Activated CD8-positive, alpha-beta memory T cell treated with anti-CD3 and anti-CD28 coated beads for 36 hours (primary cell): ENCODE data around the gene NANOG. TPM values are rescaled to one million over a fixed set of nuclear protein-coding genes. Genes with fewer than 3 reads are reported as not detected.
"Not testable (repeated sequence)": the region's sequence is repeated elsewhere in the genome, so short reads cannot be mapped to it uniquely, and the experiment has no call there.

Source experiments
- CTCF ChIA-PET: fragments of 350-600 bp; sonication (Branson Sonifier 250); formaldehyde crosslinking; loops from one replicate; lab custom pipeline; 2021; ENCODE audit warnings: antibody characterized with exemption; lab: Charles Lee
- POLR2A ChIA-PET: fragments of 350-600 bp; sonication (Branson Sonifier 250); formaldehyde crosslinking; loops from one replicate; lab custom pipeline; 2021; ENCODE audit warnings: antibody characterized with exemption; lab: Charles Lee
- total RNA-seq, 2 experiments: library from RNA; stranded (reverse); gene quantifications; one replicate each; pipeline ENCODE4 v1.2.3, GENCODE V29; 2021

The NANOG gene
- total RNA-seq = not detected

GRCh38 chr12:7788884-7789528 lies at the start of gene NANOG:
Gene NANOG, plus strand, starts transcription at chr12:7789402. Its CDS starts 213 bp downstream, at chr12:7789615.
- POLR2A ChIA-PET = not testable (repeated sequence)
- CTCF ChIA-PET = interaction anchor here (1.2 kb wide), 1 partner anchor 17 kb away, joined by 3 read pairs; no protein-coding TSS in a partner anchor

DNA sequence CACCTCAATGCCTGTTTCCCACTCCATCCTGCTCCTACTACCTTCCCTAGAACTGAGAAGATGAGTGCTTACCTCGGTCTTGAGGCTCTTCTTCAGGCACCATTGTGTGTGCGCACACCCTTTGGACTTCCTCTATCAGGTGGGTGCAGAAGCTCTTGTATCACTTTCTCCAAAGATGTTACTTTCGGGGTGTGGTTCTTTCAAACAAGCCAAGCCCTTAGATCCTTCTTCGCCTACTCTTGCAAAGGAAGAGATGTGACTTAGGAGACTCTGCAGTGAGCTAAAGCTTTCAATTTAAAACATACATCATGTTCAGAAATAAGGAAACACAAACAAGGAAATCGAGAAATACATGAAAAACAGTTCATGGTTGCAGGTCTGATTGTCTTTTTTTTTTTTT lies 42.0 kb upstream of the NANOG start, which contains the start of gene CLEC4C:
Gene CLEC4C, minus strand, starts transcription at position 130 of the 400 bp plus-strand sequence. Its CDS starts 27 bp downstream, at position 103.
- ChIA-PET CTCF (interaction anchor here (0.7 to 1.2 kb wide), 2 partner anchors 61 to 652 kb away, joined by 3 read pairs; no protein-coding TSS in a partner anchor), POLR2A (interaction anchor here (0.6 kb wide), 1 partner anchor 1303 kb away, joined by 3 read pairs; no protein-coding TSS in a partner anchor)

- ChIA-PET CTCF (no interaction called here), POLR2A (no interaction called here)
These were observed 40.4 kb upstream of the NANOG start for GRCh38 chr12:7748852-7749251.

DNA sequence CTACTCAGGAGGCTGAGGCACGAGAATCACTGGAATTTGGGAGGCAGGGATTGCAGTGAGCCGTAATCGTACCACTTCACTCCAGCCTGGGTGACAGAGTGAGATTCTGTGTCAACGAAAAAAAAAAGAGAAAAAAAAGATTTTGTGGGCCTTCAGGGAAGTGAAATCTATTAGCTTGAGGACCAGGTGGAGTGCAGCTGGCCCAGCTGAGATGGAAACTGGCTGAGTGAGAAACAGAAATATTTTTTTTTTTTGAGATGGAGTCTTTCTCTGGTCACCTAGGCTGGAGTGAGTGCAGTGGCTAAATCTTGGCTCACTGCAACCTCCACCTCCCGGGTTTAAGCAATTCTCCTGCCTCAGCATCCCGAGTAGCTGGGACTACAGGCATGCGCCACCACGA lies 39.8 kb upstream of the NANOG start:
- ChIA-PET CTCF (no interaction called here), POLR2A (no interaction called here)

- ChIA-PET CTCF (no interaction called here), POLR2A (no interaction called here)
These were observed 38.9 kb upstream of the NANOG start for GRCh38 chr12:7750350-7750749.

DNA sequence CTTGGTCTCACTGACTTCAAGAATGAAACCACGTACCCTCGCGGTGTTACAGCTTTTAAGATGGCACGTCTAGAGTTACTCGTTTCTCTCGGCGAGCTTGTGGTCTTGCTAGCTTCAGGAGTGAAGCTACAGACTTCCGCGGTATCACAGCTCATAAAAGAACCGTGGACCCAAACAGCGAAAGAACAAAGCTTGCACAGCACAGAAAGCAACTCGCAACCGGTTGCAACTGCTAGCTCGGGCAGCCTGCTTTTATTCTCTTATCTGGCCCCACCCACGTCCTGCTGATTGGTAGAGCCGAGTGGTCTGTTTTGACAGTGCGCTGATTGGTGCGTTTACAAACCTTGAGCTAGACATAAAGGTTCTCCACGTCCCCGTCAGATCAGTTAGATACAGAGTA lies 37.8 kb upstream of the NANOG start:
- ChIA-PET CTCF (no interaction called here), POLR2A (no interaction called here)

- POLR2A ChIA-PET, CTCF ChIA-PET: not testable (repeated sequence)
These were observed 37.0 kb upstream of the NANOG start for GRCh38 chr12:7751941-7752922.

GRCh38 chr12:7755668-7756067 lies 33.5 kb upstream of the NANOG start:
- CTCF ChIA-PET, POLR2A ChIA-PET: not testable (repeated sequence)

- POLR2A ChIA-PET = no interaction called here
- CTCF ChIA-PET = no interaction called here
These were observed 32.2 kb upstream of the NANOG start for GRCh38 chr12:7756993-7757392.

DNA sequence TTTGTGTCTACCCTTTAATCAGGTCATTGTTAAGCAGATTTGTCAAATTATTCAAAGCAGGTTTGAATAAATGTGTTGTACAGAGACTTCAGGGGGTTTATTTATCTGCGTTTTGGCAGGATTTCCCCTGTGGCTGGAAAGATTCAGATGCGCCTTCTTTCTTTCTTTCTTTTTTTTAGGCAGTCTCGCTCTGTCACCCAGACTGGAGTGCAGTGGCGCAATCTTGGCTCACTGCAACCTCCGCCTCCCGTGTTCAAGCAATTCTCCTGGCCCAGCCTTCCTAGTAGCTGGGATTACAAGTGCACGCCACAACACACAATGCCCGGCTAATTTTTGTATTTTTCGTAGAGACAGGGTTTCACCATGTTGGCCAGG lies 30.4 kb upstream of the NANOG start:
- POLR2A ChIA-PET = no interaction called here

DNA sequence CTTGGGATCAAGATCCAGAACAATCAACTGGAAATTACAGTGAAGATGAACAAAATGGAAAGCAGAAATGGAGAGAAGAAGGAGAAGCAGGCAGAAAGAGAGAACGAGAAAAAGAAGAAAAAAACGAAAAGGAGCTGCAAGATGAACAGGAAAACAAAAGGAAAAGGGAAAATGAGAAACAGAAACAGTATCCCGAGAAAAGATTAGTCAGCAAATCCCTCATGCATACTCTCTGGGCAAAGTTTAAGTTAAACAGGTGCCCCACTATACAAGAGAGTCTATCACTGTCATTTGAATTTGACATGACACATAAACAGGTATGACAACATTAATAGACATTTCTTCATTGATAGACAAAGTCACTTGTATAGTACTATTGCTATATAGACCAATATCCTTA lies 19.2 kb upstream of the NANOG start:
- CTCF ChIA-PET = no interaction called here

More for the DNA sequence above, 30.4 kb upstream of the NANOG start:
- CTCF ChIA-PET = interaction anchor here (1.3 kb wide), 1 partner anchor 82 kb away, joined by 3 read pairs; no protein-coding TSS in a partner anchor

DNA sequence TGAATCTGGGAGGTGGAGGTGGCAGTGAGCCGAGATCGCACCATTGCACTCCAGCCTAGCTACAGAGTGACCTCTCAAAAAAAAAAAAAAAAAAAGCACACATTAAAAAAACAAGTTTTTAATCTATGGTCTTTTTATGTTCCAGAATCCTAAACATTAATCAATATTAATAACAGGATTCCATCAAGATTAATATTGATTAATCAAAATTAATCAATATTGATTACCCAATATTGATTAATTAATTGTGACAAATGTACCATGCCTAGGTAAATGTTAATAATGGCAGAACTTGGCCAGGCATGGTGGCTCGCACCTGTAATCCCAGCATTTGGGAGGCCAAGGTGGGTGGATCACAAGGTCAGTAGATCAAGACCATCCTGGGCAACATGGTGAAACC lies 7.9 kb upstream of the NANOG start:
- ChIA-PET POLR2A (no interaction called here), CTCF (no interaction called here)

More for the DNA sequence above, 19.2 kb upstream of the NANOG start:
- POLR2A ChIA-PET = no interaction called here

DNA sequence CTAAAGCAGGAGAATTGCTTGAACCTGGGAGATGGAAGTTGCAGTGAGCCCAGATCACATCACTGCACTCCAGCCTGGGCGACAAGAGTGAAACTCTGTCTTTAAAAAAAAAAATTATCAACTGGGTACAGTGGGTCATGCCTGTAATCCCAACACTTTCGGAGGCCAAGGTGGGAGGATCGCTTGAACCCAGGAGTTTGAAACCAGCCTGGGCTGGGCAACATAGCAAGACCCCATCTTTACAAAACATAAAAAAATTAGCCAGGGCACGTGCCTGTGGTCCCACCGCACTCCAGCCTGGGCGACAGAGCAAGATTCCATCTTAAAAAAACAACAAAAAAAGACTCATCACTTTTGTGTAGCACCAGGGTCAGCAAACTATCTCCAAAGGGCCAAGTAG lies 7.1 kb upstream of the NANOG start:
- CTCF ChIA-PET = no interaction called here
- POLR2A ChIA-PET = no interaction called here

DNA sequence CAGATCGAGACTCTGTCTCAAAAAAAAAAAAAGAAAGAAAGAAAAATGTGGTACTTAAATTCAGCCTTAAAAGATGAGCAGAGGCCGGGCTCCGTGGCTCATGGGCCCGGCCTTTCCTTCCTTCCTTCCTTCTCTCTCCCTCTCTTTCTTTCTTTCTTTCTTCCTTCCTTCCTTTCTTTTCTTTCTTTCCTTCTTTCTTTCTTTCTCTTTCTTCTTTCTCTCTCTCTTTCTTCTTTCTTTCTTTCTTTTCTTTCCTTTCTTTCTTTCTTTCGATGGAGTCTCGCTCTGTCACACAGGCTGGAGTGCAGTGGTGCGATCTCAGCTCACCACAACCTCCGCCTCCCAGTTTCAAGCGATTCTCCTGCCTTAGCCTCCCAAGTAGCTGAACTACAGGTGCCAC lies 5.8 kb upstream of the NANOG start:
- POLR2A ChIA-PET, CTCF ChIA-PET: not testable (repeated sequence)

GRCh38 chr12:7784701-7785100 lies 4.5 kb upstream of the NANOG start:
- ChIA-PET POLR2A (no interaction called here), CTCF (no interaction called here)

DNA sequence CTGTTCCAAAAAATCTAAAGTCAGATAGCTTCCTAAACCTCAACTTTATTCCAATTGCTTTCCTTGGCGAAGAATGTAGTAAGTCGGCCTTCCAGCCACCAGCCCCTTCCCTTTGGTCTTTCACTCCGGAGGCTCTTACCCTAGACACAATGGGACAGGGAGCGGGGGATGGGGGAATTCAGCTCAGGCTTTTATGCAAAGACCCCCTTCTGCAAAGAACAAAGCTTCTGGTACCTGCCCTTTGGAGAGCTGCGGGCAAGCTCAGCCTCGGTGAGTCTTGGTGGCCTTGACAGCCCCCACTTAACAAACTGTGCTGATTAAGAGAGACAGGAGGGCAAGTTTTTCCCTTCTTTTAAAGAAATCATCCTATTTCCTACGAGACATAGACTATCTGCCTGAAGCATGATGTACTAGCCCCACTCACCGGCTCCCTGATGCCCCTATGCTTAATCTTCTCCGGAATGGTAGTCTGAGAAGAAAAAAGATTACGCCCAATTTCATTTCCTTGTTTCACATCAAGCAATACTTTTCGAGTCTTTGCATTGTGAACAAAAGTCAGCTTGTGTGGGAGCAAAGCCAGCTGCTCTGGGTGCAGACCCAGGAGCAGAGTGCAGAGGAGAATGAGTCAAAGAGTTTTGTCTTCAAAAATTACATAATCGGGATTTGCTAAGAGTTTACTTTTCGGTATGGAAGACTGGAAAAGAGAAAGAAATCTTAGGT lies 1.5 kb upstream of the NANOG start:
- CTCF ChIA-PET = no interaction called here
- POLR2A ChIA-PET = no interaction called here

GRCh38 chr12:7788294-7788660 lies 925 bp upstream of the NANOG start:
- CTCF ChIA-PET = no interaction called here
- POLR2A ChIA-PET = no interaction called here

DNA sequence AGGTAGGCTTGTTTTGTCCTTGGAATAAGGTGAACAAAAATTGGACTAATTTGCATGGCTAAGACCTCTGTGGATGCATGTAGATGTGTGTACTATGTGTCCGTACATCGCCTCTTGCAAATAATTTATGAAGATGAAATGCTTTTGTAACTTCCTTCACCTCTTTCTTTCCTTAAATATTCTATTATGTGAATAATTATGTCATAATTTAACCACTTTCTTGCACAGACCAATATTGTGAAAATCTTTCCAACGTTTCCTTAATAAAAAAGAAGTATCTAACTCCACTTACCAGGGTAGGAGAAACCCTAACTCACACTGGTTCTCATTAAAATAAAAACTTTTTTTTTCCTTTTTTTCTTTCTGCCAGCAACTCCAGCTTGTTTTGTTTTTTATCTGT lies 4.0 kb downstream of the NANOG start:
- POLR2A ChIA-PET = no interaction called here
- CTCF ChIA-PET = interaction anchor here (1.1 kb wide), 1 partner anchor 146 kb away, joined by 3 read pairs; no protein-coding TSS in a partner anchor

DNA sequence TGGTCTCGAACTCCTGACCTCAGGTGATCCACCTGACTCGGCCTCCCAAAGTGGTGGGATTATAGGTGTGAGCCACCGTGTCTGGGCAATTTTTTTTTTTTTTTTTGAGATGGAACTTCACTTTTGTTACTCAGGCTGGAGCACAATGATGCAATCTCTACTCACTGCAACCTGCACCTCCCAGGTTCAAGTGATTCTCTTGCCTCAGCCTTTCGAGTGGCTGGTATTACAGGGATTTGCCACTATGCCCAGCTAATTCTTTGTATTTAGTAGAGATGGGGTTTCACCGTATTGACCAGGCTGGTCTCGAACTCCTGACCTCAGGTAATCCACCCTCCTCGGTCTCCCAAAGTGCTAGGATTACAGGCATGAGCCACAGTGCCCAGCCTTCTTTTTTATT lies 8.1 kb downstream of the NANOG start:
- POLR2A ChIA-PET = not testable (repeated sequence)
- CTCF ChIA-PET = interaction anchor here (0.9 kb wide), 1 partner anchor 10 kb away, joined by 3 read pairs; no protein-coding TSS in a partner anchor
